Stomach (tissue), 19 donors: Measurements from ENCODE around the gene TUBA3C. TPM values are rescaled to one million over a fixed set of nuclear protein-coding genes. Genes with fewer than 3 reads are reported as not detected.
A peak's percentile ranks its signal among the peaks of the same experiment; 100 is the strongest.
"Not testable (repeated sequence)": the region's sequence is repeated elsewhere in the genome, so short reads cannot be mapped to it uniquely, and the experiment has no call there.

Source experiments
- DNase-seq, 2 donors: peaks; one replicate each; pipeline versions ENCODE4 v3.0.0 to v3.0.0-alpha.2; 2013 to 2019
- H3K27ac ChIP-seq, 5 donors: fragments of 200-600 bp in 4 of 5; sonication (generic) in 4 of 5; one replicate each; pipeline ENCODE4 v1.5.1; 2013 to 2019; ENCODE audit warnings: mild to moderate bottlenecking in 1 of 5, moderate library complexity in 1 of 5
- H3K27me3 ChIP-seq, 3 donors: fragments of 200-600 bp; sonication (generic); one replicate each; pipeline ENCODE4 v1.5.1; 2017 to 2019; ENCODE audit warnings: mixed run types in 1 of 3
- H3K36me3 ChIP-seq, 4 donors: fragments of 200-600 bp; sonication (generic); 1 replicate in 3 of 4; 2 replicates in 1 of 4; pipeline ENCODE4 v1.5.1; 2016 to 2019
- H3K4me1 ChIP-seq, 4 donors: fragments of 200-600 bp; sonication (generic); one replicate each; pipeline ENCODE4 v1.5.1; 2016 to 2019
- H3K4me3 ChIP-seq, 4 donors: fragments of 200-600 bp; sonication (generic) in 3 of 4; one replicate each; pipeline ENCODE4 v1.5.1; 2016 to 2019; ENCODE audit warnings: mild to moderate bottlenecking in 1 of 4
- H3K9me3 ChIP-seq, 4 donors: fragments of 200-600 bp; sonication (generic); one replicate each; pipeline ENCODE4 v1.5.1; 2016 to 2019
- CTCF ChIP-seq, 7 experiments: fragments of 450-650 bp in 4 of 7; fragments of 200-600 bp in 3 of 7; sonication (generic) in 3 of 7; IDR thresholded peaks; one replicate each; pipeline ENCODE4 v1.5.1; 2016 to 2019; ENCODE audit warnings: antibody characterized with exemption in 7 of 7, control low read depth in 2 of 7, mild to moderate bottlenecking in 1 of 7
- EP300 ChIP-seq: sonication (generic); formaldehyde crosslinking; IDR thresholded peaks from one replicate; pipeline ENCODE4 v1.6.1; 2017; ENCODE audit warnings: antibody characterized with exemption
- POLR2A ChIP-seq, 4 donors: fragments of 450-650 bp; IDR thresholded peaks; one replicate each; pipeline ENCODE4 v1.6.1; 2016; ENCODE audit warnings: antibody characterized with exemption in 4 of 4, control low read depth in 2 of 4, mild to moderate bottlenecking in 1 of 4, moderate library complexity in 1 of 4
- POLR2AphosphoS5 ChIP-seq, 3 donors: sonication (generic); formaldehyde crosslinking; IDR thresholded peaks; one replicate each; pipeline ENCODE4 v1.6.1; 2016; ENCODE audit warnings: antibody characterized with exemption in 3 of 3
- WGBS, 5 donors: extraction: QIAGEN DNeasy Blood & Tissue Kit in 3 of 5; methylation state at CpG; one replicate each; pipeline versions ENCODE4 v1.1.5 to v1.1.7; 2013 to 2018; 5-methylcytosine and 5-hydroxymethylcytosine counted together
- intact Hi-C: fragments of 100-400 bp; cut with DNase I; formaldehyde crosslinking; loops from one replicate; pipeline ENCODE4 v1.15.1; 2023; ENCODE audit warnings: low total_unique reads
- long read RNA-seq, 10 donors: transcript quantifications; one replicate each; lab custom pipeline, GENCODE V29; 2026
- polyA plus RNA-seq, 3 donors: library from polyadenylated mRNA; stranded (reverse); fragments of 200-250 nt; gene quantifications; one replicate each; pipeline ENCODE4 v1.2.3, GENCODE V29; 2013
- total RNA-seq, 5 donors: library from RNA; depleted of rRNA; stranded (reverse); fragments of >200 nt; gene quantifications; one replicate each; pipeline versions ENCODE4 v1.1.0 to v1.2.3, GENCODE V29; 2014 to 2016
- donor health status: healthy with polysubstance abuse.
- donor health status: Bipolar disorder and iron deficiency.
- donor health status: healthy.

TUBA3C gene
- total RNA-seq (not detected), polyA plus RNA-seq (under 1 TPM in 2 of 3 donors, not detected in 1; 0.13 to 0.25 TPM)
- long read RNA-seq, donor 1: 0 reads
- long read RNA-seq, donor 2: 0 reads
- long read RNA-seq, donor 3: 0 reads
- long read RNA-seq, donor 4: 0 reads
- long read RNA-seq, donor 5: 0 reads
- long read RNA-seq, donor 6: 0 reads
- long read RNA-seq, donor 7: 0 reads
- long read RNA-seq, donor 8: 0 reads
- long read RNA-seq, donor 9: 0 reads
- long read RNA-seq, donor 10: 0 reads

GRCh38 chr13:19181621-19182485 lies at the start of gene TUBA3C:
TUBA3C (minus strand) TSS chr13:19181824; CDS start chr13:19181747, 77 bp downstream.
- Histone ChIP-seq H3K27me3 (no peaks in the 10 kb centered on the region), H3K27ac (no peak within 1 kb of the TSS), H3K4me3 (no peak within 1 kb of the TSS), H3K9me3 (peaks cover 0 to 31% (median 11%) of the 10 kb centered on the region in 4 donors), H3K4me1 (no peaks in the 10 kb centered on the region), H3K36me3 (no peaks in the 10 kb centered on the region)
- DNase-seq: peak in 1 of 2 donors; percentile 17
- no peak for TF ChIP-seq CTCF (IDR thresholded peaks at IDR 0.05)
- intact Hi-C loops: no loop called here
- WGBS, 5 donors: 89 to 95% (median 90%) methylated on average over 39 to 40 of the region's 40 CpGs

- H3K9me3 ChIP-seq, H3K4me1 ChIP-seq, H3K4me3 ChIP-seq, H3K27me3 ChIP-seq, H3K27ac ChIP-seq, intact Hi-C loops, DNase-seq, H3K36me3 ChIP-seq: not testable (repeated sequence)
- WGBS, 5 donors: 70 to 80% (median 72%) methylated on average over 3 of the region's 3 CpGs
Observed at GRCh38 chr13:19207413-19207812, 25.8 kb upstream of the TUBA3C start.

GRCh38 chr13:19192622-19193021 lies 11.0 kb upstream of the TUBA3C start:
- H3K4me1 ChIP-seq, H3K4me3 ChIP-seq, DNase-seq, intact Hi-C loops, H3K27me3 ChIP-seq, H3K27ac ChIP-seq, H3K36me3 ChIP-seq: not testable (repeated sequence)
- 77 to 90% (median 86%) methylated on average over 2 to 3 of the region's 3 CpGs for WGBS, 5 donors
- peaks cover 0 to 29% (median 7%) of the 10 kb centered on the region in 4 donors for H3K9me3 ChIP-seq

GRCh38 chr13:19189911-19190310 lies 8.3 kb upstream of the TUBA3C start:
- DNase-seq, H3K4me1 ChIP-seq, H3K27ac ChIP-seq, H3K4me3 ChIP-seq, H3K27me3 ChIP-seq, intact Hi-C loops, H3K36me3 ChIP-seq: not testable (repeated sequence)
- H3K9me3 ChIP-seq: peaks cover 0 to 18% (median 0%) of the 10 kb centered on the region in 4 donors
- 74 to 89% (median 83%) methylated on average over 3 of the region's 3 CpGs for WGBS, 5 donors

GRCh38 chr13:19189368-19189767 lies 7.7 kb upstream of the TUBA3C start:
- H3K4me3 ChIP-seq, DNase-seq, H3K4me1 ChIP-seq, H3K27ac ChIP-seq, intact Hi-C loops, H3K27me3 ChIP-seq, H3K36me3 ChIP-seq: not testable (repeated sequence)
- peaks cover 0 to 17% (median 0%) of the 10 kb centered on the region in 4 donors for H3K9me3 ChIP-seq
- 52 to 69% (median 61%) methylated on average over 3 to 5 of the region's 5 CpGs for WGBS, 5 donors

GRCh38 chr13:19185865-19186645 lies 4.4 kb upstream of the TUBA3C start:
- H3K9me3 ChIP-seq: peaks cover 0 to 15% (median 4%) of the 10 kb centered on the region in 4 donors
- H3K27me3 ChIP-seq: no peaks in the 10 kb centered on the region
- no peak overlapping the region for H3K27ac ChIP-seq
- WGBS, 5 donors: 55 to 70% (median 63%) methylated on average over 5 of the region's 5 CpGs
- intact Hi-C loops: no loop called here
- TF ChIP-seq POLR2A (IDR thresholded peaks at IDR 0.05): no peak
- no peak for TF ChIP-seq EP300
- no peak for TF ChIP-seq POLR2AphosphoS5 (IDR thresholded peaks at IDR 0.05)
- TF ChIP-seq CTCF (IDR thresholded peaks at IDR 0.05): no peak
- no peak for DNase-seq
- no peak overlapping the region for H3K4me3 ChIP-seq
- H3K4me1 ChIP-seq: no peaks in the 10 kb centered on the region
- no peaks in the 10 kb centered on the region for H3K36me3 ChIP-seq
